Measurements from ENCODE around the gene GPR3.
"Not testable (repeated sequence)": the region's sequence is repeated elsewhere in the genome, so short reads cannot be mapped to it uniquely, and the experiment has no call there.

GPR3 gene

DNA sequence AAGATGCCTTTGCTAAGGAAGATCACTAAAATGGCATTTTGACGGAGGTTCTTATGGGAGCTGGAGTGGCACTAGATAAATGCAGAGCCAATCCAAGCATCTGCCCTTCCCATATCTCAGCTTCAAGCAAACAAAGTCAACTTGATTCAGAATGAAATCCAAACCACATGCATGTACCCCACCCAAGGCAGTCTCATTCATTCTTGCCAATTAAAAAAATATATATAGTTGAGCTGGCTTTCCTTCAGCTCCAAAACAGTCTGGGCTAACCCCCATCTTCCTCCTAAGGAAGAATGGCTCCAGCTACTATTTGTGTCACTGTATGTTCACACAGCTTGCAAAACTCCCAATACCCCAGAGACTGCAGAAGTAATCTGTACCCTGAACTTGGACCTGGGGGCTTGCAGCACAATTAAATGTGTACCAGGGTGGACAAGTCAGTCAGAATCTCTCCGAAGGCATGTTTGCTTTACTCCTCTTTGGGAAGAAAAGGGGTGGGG lies 35.4 kb downstream of the GPR3 start:
- DNase-seq (ENCODE audit: extremely low read depth, low read depth) = no peak
- TF ChIP-seq, protein P1, sequence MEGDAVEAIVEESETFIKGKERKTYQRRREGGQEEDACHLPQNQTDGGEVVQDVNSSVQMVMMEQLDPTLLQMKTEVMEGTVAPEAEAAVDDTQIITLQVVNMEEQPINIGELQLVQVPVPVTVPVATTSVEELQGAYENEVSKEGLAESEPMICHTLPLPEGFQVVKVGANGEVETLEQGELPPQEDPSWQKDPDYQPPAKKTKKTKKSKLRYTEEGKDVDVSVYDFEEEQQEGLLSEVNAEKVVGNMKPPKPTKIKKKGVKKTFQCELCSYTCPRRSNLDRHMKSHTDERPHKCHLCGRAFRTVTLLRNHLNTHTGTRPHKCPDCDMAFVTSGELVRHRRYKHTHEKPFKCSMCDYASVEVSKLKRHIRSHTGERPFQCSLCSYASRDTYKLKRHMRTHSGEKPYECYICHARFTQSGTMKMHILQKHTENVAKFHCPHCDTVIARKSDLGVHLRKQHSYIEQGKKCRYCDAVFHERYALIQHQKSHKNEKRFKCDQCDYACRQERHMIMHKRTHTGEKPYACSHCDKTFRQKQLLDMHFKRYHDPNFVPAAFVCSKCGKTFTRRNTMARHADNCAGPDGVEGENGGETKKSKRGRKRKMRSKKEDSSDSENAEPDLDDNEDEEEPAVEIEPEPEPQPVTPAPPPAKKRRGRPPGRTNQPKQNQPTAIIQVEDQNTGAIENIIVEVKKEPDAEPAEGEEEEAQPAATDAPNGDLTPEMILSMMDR (IDR thresholded peaks at IDR 0.05; ENCODE audit: low read depth, low read length) = no peak

DNA sequence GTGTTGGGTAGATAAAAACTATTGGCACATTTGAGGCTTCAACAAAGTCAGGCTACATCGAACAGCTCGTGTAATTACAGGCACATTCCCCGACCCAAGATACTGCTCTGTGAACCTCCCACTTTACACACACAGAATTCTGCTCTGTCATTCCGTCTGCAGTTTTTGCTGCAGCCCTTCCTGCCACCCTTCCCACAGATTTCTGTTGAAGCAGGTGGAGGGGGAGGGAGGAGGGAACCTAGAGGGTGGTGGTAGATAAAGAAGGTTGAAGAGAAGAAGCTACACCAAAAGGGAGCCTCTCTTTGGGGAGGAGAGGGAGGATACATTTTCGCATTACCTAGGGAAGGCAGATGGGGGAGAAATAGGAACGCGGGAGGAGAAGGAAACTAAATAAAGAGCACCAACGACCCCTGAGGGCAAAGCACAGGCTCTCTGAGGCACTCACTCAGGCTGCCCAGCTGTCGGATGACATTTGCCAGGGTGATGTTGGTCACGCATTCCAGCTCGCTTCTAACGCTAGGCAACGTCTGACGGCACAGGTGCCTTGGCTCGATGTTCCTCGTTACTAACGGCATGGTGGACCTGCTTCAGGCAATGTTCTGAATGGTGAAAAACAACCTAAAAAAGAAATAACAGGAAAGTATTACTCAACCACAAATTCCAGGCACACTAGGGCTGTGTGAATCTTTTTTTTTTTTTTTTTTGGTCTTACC lies 36.0 kb downstream of the GPR3 start:
- no peak for DNase-seq (ENCODE audit: extremely low read depth, low read depth)
- TF ChIP-seq, protein P1 (IDR thresholded peaks at IDR 0.05; ENCODE audit: low read depth, low read length) = no peak

DNA sequence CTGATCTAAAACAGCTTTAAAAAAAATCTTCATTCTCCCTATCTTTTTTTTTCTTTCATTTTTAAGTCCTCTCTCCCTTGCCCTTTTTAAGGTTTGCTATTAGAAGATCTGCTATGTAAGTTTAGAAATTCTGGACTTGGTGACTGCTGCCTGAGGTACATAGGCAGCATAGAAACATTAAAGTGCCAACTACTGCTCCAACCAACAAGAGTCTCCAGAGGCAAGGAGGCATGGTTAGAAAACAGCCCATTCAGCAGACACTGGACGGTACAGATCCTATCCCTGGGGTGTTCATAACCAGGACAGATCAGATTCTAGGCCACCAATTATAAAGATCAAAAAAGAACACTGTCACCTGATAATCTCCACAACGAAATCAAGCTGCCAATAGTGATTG lies 36.6 kb downstream of the GPR3 start:
- DNase-seq (ENCODE audit: extremely low read depth, low read depth) = no peak
- TF ChIP-seq, protein P1 (IDR thresholded peaks at IDR 0.05; ENCODE audit: low read depth, low read length) = no peak

DNA sequence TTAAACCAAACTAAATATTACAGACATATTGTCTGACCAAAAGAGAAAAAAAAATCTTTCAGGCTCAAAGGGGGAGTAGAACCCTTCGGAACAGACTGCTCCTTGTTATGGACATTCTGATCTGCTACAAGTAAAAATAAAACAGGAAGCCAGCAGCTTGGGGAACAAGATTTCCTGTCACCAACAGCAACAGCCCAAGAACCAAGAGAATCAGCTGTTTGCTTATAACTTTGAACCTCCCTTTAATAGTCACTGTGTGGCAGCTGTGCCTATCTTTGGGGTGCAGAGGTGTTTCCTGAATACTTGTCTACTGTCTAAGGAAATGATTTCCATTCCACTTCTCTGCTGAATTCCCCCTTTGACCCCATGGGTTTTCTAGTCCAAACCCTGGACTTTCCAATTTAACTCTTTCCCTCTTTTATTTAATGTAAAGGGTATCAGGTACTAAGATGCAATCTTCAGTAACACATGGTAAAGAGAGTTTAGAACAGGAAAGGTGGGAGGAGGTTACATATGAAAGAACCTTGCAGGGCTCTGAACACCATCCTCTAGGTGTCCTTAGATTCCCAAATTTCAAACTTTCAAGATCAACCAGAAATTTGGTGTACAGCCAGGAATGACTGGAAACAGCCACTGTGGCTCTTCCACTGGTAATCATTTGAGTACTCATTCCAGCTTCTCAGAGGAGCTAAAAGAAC lies 38.6 kb downstream of the GPR3 start:
- DNase-seq (ENCODE audit: extremely low read depth, low read depth) = no peak
- TF ChIP-seq, protein P1 (IDR thresholded peaks at IDR 0.05; ENCODE audit: low read depth, low read length) = no peak

DNA sequence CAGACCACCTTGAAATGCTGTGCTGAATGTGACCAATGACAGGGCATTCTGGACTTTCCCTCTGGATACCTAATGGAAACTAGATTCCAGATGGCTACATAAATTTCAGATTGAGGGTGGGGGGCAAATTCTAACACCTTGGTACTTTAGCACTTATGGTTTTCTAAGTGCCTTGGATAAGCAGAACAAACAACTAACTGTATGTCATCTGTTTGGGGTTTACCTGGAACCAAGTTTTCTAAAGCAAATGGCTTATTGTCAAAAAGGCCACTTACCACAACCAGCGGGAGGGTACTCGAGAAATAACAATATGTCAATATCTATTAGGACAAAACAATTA lies 39.1 kb downstream of the GPR3 start:
- TF ChIP-seq, protein P1 (IDR thresholded peaks at IDR 0.05; ENCODE audit: low read depth, low read length) = no peak
- DNase-seq (ENCODE audit: extremely low read depth, low read depth) = no peak

DNA sequence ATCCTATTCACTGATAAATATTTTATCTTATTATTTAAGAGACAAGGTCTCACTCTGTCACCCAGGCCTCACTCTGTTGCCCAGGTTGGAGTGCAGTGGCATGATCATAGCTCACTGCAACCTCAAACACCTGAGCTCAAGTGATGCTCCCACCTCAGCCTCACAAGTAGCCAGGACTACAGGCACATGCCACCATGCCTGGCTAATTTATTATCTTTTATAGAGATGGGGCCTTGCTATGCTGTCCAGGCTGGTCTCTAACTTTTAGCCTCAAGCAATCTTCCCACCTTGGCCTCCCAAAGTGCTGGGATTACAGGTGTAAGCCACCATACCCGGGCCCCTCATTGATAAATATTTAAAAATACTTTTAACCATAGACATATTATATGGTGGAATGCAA lies 40.3 kb downstream of the GPR3 start:
- not testable (repeated sequence) for DNase-seq (ENCODE audit: extremely low read depth, low read depth)

DNA sequence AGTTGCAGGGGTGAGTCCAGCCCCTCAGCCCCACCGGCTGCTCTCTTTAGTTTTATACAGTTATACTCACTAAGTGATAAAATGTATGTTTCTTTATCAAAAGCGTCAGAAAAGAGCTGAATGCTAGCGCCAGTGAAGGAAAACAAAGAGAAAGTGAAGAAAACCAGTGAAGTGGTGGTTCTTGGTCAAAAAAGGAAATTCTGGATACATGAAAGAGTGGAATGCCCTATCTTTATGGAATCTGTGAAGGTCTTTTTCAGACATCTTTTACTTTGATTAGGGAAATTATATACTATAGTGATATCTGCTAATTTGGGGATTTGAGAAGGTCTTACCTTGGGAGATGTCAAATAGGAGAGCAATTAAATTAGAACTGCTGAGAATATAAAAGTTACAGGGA lies 41.3 kb downstream of the GPR3 start:
- DNase-seq (ENCODE audit: extremely low read depth, low read depth) = no peak
- TF ChIP-seq, protein P1 (IDR thresholded peaks at IDR 0.05; ENCODE audit: low read depth, low read length) = no peak

Data from AG09319 (cell line).